Middle frontal gyrus (tissue), 1 donor: ENCODE measurements around the gene SLC22A1.

Experiments
- DNase-seq: peaks from one replicate; pipeline ENCODE4 v3.0.0-alpha.2; 2015; ENCODE audit warnings: low spot score; ENCODE audit errors: extremely low spot score

Gene SLC22A1

GRCh38 chr6:160170018-160170680 lies 48.5 kb downstream of the SLC22A1 start:
- DNase-seq = no peak

GRCh38 chr6:160172704-160173103 lies 51.1 kb downstream of the SLC22A1 start:
- no peak for DNase-seq

GRCh38 chr6:160173806-160174527 lies 52.4 kb downstream of the SLC22A1 start:
- DNase-seq = no peak

- DNase-seq = no peak
These were observed 53.1 kb downstream of the SLC22A1 start for GRCh38 chr6:160174681-160175080.

- no peak for DNase-seq
These were observed 55.6 kb downstream of the SLC22A1 start for GRCh38 chr6:160177220-160177619.

GRCh38 chr6:160178271-160178670 lies 56.7 kb downstream of the SLC22A1 start:
- DNase-seq = no peak

- no peak for DNase-seq
These were observed 59.1 kb downstream of the SLC22A1 start for GRCh38 chr6:160180706-160181105.

GRCh38 chr6:160188773-160189172 lies 67.2 kb downstream of the SLC22A1 start:
- no peak for DNase-seq

- DNase-seq = no peak
These were observed 68.5 kb downstream of the SLC22A1 start for GRCh38 chr6:160190081-160190480.

- DNase-seq = no peak
These were observed 69.4 kb downstream of the SLC22A1 start for GRCh38 chr6:160190973-160191372.

GRCh38 chr6:160192840-160193239 lies 71.2 kb downstream of the SLC22A1 start:
- DNase-seq = no peak

GRCh38 chr6:160194808-160195207 lies 73.2 kb downstream of the SLC22A1 start:
- no peak for DNase-seq

GRCh38 chr6:160197662-160198061 lies 76.0 kb downstream of the SLC22A1 start:
- DNase-seq = no peak

GRCh38 chr6:160198606-160199211 lies 77.1 kb downstream of the SLC22A1 start:
- DNase-seq = no peak

GRCh38 chr6:160201061-160201460 lies 79.4 kb downstream of the SLC22A1 start:
- no peak for DNase-seq

- no peak for DNase-seq
These were observed 80.8 kb downstream of the SLC22A1 start for GRCh38 chr6:160202411-160202810.

- no peak for DNase-seq
These were observed 81.5 kb downstream of the SLC22A1 start for GRCh38 chr6:160203076-160203475.

- DNase-seq = no peak
These were observed 81.9 kb downstream of the SLC22A1 start for GRCh38 chr6:160203522-160203921.

GRCh38 chr6:160203953-160204352 lies 82.3 kb downstream of the SLC22A1 start:
- DNase-seq = no peak

- no peak for DNase-seq
These were observed 83.1 kb downstream of the SLC22A1 start for GRCh38 chr6:160204710-160205109.

GRCh38 chr6:160207618-160208017 lies 86.0 kb downstream of the SLC22A1 start:
- no peak for DNase-seq
